HG03457 (cell line): ENCODE results near the gene REEP1.

Source experiments
- ATAC-seq: cut with Tn5 transposase; IDR thresholded peaks from one replicate; pipeline ENCODE4 v1.9.1; 2021; ENCODE audit warnings: moderate number of reproducible peaks; ENCODE audit not compliant: unreplicated experiment

REEP1 gene

GRCh38 chr2:86284987-86285386, 52.4 kb downstream of the REEP1 start:
- no peak for ATAC-seq

DNA sequence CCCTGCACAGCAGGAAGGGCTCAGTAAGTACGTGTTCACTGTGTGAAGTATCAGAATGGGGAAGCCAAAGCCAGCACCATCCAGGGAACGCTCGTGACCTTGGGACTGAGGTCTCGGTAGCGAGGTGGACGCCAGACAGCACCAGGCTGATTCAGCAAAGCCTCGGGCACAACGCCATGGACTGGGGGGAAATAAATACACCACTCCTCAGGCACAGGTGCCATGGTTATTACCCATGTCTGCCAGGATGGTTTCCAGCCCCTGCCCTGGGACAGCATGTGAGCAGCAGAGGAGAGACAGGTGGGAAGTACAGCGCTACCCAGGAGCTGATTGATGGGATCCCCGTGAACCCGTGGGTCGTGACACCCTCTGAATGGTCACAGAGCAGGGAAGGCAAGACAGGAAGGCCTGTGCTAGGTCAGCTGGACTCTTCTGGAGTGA, 53.0 kb downstream of the REEP1 start:
- ATAC-seq: no peak

GRCh38 chr2:86283411-86284030, 53.9 kb downstream of the REEP1 start:
- ATAC-seq: no peak

GRCh38 chr2:86281066-86281700, 56.2 kb downstream of the REEP1 start:
- ATAC-seq: no peak

- ATAC-seq: no peak
These were observed 57.2 kb downstream of the REEP1 start for GRCh38 chr2:86280191-86280667.

- no peak for ATAC-seq
These were observed 61.5 kb downstream of the REEP1 start for GRCh38 chr2:86275962-86276361.

GRCh38 chr2:86275384-86275799, 62.0 kb downstream of the REEP1 start:
- ATAC-seq: no peak

DNA sequence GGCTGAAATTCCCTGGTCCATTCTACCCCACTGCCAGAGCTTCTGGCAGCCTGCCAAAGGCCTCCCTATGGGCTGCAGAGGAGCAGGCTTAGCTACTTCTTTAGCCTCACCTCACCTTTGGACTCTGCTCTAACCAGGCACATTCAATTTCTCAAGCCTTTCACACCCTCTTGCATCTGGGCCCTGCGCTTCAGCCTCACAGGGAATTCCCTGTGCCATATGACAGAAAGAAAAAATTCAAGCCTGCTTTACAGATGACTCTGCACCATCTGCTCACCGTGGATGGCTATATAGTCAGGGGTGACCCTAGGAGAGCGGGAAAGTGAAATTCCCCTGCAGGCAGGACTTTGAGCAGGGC, 62.5 kb downstream of the REEP1 start:
- ATAC-seq: no peak

- no peak for ATAC-seq
These were observed 63.0 kb downstream of the REEP1 start for GRCh38 chr2:86274265-86274917.

DNA sequence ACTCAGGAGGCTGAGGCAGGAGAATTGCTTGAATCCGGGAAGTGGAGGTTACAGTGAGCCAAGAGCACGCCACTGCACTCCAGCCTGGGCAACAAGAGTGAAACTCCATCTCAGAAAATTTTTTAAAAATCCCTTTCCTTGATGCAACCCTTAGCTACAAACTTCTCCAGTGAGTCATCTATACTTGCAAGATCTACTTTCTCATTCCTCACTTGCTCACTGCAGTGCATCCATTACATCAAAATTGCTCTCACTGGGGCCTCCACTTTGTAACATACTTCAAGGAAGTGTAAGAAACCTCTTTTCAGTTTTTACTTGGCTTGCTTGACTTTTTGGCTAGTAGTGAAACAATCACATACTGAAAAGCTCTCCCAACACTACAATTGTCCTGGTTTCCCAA, 65.3 kb downstream of the REEP1 start:
- ATAC-seq: no peak

GRCh38 chr2:86271248-86271647, 66.2 kb downstream of the REEP1 start:
- ATAC-seq: no peak

- ATAC-seq: no peak
These were observed 73.5 kb downstream of the REEP1 start for GRCh38 chr2:86263956-86264355.

DNA sequence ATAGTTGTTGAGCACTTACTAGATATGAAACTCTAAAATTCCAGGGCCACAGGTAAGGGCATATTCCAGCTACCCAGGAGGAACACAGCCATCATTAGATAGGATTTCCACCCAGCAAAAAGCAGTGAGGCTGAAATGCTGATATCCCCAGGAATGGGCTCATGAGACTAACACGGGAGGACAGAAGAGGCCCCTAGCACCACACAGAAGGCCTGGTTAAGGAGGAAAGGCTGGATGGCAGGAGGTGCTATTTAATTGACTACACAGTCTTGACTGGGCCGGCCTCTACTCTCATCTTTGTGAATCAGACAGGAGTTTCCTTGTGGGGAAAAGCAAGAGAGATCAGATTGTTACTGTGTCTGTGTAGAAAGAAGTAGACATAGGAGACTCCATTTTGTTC, 76.4 kb downstream of the REEP1 start:
- ATAC-seq: no peak

DNA sequence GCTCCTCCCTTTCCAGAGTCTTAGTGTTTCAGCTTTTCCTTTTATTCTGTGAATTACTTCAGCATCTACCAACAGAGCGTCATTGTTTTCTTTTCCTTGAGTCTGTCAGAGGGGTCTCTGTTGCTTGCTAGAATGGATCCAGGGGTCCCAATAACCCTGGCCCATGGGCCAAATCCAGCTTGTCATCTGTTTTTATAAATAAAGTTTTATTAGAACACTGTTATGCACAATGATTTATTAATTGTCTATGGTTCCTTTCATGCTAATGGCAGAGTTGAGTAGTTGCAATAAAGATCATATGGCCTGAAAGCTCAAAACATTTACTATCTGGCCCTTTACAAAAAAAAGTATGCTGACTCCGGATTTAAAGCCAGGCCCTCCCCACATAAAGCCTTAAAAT, 79.3 kb downstream of the REEP1 start:
- ATAC-seq: no peak

GRCh38 chr2:86256982-86257381, 80.4 kb downstream of the REEP1 start:
- ATAC-seq: no peak

- no peak for ATAC-seq
These were observed 81.1 kb downstream of the REEP1 start for GRCh38 chr2:86256300-86256699.

DNA sequence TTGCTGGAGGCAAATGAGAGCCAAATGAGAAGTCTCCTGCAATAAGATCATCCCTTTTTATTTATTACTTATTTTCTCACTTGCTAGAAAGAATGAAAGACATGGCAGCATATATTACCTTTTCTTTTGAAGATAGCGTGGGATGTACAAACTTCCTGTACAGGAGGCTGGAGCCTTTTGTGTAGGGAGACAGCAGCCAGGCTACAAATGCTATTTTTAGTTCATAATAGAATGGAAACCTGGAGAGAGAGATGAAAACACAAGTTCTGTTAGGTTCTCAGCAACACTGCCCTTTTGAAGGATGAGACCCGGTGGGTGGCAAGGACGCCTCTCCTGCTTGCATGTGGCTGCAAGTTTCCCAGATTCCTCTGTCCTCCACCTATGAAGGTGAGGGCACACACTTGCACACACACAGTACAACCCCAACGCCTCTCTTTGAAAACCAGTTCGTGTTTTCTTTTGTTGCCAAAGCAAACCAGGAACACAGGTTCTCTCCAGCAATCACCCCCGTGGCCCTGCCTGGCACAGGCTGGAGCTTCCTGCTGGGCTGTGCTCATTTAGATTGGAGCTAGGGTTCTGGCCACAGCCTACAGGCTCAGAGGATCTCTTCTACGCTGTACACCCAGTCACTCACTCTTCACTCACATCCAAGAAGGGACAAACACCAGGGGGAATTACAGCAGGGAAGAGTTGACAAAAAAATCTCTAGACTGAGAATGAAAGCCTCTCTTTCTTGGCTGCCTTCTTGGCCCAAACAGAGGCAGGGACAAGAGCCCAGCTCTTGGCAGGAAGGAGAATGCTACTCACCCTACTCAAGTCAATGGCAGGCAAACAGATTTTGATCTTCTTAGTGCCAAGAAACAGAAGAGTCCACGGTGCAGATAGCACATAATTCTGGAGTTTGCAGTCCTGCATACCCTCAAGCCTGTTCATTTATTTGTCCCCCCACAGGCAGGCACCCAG, 82.6 kb downstream of the REEP1 start:
- no peak for ATAC-seq

GRCh38 chr2:86253424-86253823, 84.0 kb downstream of the REEP1 start:
- ATAC-seq: no peak

DNA sequence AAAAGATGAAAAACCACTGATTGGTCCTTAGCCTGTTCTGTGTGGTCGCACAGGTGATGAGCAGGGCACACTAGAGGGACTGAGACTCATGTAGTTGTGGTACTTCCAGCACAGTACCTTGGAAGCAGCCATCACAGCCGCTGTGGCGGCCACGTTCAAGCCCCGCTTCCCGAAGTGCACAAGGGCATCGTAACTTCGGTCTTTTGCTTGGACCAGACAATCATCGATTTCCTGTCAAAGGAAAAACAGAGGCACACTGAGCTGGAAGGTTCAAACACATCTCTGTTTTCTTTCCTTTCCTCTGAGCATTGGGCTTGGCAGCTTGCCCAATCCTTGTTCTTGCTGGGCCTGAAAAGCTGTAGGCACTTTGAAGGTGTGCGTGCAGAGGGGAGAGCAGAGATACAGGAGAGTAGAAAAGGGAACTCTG, 85.6 kb downstream of the REEP1 start:
- no peak for ATAC-seq

DNA sequence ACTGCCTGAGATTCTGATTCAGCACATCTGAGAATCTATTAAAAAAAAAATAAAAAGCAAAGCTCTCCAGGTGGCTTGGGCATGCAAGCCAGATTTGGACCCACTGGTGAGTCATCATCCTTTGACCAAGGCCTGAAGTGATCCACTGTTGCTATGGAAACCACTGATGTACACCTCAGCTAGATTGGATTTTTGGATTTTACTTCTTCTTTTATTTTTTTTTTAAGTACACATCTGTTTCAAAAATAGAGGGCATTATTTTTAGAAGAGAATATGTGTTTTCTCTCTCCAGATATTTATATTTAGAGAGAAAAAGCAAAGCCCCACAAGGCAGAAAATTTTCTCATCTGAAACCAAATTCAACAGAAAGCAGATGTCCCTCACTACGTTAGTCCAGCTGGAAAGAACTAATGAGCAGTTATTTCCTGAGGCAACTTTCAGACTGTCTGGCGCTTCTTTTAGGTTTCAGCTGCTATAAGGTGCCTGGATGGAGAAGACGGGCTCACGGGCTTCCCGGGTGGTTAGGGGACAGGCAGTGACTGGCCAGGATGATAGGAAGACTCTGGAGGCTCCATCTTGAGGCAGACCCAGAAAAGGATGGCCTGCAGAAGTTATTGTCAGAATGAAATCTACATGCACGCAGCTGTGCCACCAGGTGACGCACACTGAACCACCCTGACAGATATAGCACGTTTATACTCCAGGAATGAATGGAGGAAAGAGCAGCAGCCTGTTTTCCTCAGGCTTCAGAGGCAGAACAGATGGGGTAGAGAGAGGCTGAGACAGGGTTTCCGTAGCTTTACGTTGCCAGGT, 87.6 kb downstream of the REEP1 start:
- no peak for ATAC-seq
